Measurements from ENCODE around the gene SCAPER.

- no peak for TF ChIP-seq CTCF (IDR thresholded peaks at IDR 0.05; ENCODE audit: poor library complexity, severe bottlenecking)
- no peak for TF ChIP-seq EP300 (conservative IDR thresholded peaks at IDR 0.05; ENCODE audit: poor library complexity, severe bottlenecking)
- TF ChIP-seq RAD21 (conservative IDR thresholded peaks at IDR 0.05) = no peak
- TF ChIP-seq TAF1 (IDR thresholded peaks at IDR 0.05; ENCODE audit: low read depth) = no peak
- TF ChIP-seq REST (IDR thresholded peaks at IDR 0.05; ENCODE audit: borderline replicate concordance) = no peak
- TF ChIP-seq POLR2AphosphoS5 (IDR thresholded peaks at IDR 0.05) = no peak
- no peak for TF ChIP-seq EZH2 (IDR thresholded peaks at IDR 0.05; ENCODE audit: borderline replicate concordance, insufficient read depth, low read length, poor library complexity, severe bottlenecking)
- no peak for TF ChIP-seq SMC3 (conservative IDR thresholded peaks at IDR 0.05; ENCODE audit: poor library complexity)
- no peak for TF ChIP-seq MXI1 (conservative IDR thresholded peaks at IDR 0.05; ENCODE audit: poor library complexity, severe bottlenecking)
Observed at GRCh38 chr15:76501726-76502125, 403.4 kb downstream of the SCAPER start.
